Stimulated activated CD4-positive, alpha-beta T cell treated with anti-CD3 and anti-CD28 coated beads, Interleukin-1b, Interleukin-23, amount 100 ng/mL, for 1 hour (primary cell): ENCODE measurements around the gene WIPF3.

Source experiments
- DNase-seq, 2 donors: peaks; one replicate each; pipeline ENCODE4 v3.0.0-alpha.2; 2020; ENCODE audit warnings: low read depth in 2 of 2

Gene WIPF3

GRCh38 chr7:29844559-29844958 lies 38.3 kb downstream of the WIPF3 start:
- DNase-seq: no peak

GRCh38 chr7:29847496-29847895 lies 41.2 kb downstream of the WIPF3 start:
- no peak for DNase-seq

GRCh38 chr7:29847916-29848315 lies 41.6 kb downstream of the WIPF3 start:
- DNase-seq: no peak

GRCh38 chr7:29848941-29849340 lies 42.6 kb downstream of the WIPF3 start:
- DNase-seq: no peak

GRCh38 chr7:29851487-29851886 lies 45.2 kb downstream of the WIPF3 start:
- DNase-seq: no peak

- no peak for DNase-seq
Measured at GRCh38 chr7:29852457-29852856, 46.1 kb downstream of the WIPF3 start.

- no peak for DNase-seq
Measured at GRCh38 chr7:29853072-29853471, 46.8 kb downstream of the WIPF3 start.

GRCh38 chr7:29853789-29854188 lies 47.5 kb downstream of the WIPF3 start:
- no peak for DNase-seq

GRCh38 chr7:29854257-29854938 lies 48.1 kb downstream of the WIPF3 start:
- DNase-seq: no peak

GRCh38 chr7:29857654-29858053 lies 51.3 kb downstream of the WIPF3 start:
- DNase-seq: no peak

- no peak for DNase-seq
Measured at GRCh38 chr7:29858191-29858951, 52.1 kb downstream of the WIPF3 start.

GRCh38 chr7:29859104-29859503 lies 52.8 kb downstream of the WIPF3 start:
- DNase-seq: no peak

- no peak for DNase-seq
Measured at GRCh38 chr7:29859524-29860185, 53.3 kb downstream of the WIPF3 start.

- no peak for DNase-seq
Measured at GRCh38 chr7:29860186-29860585, 53.9 kb downstream of the WIPF3 start.

GRCh38 chr7:29861884-29862283 lies 55.6 kb downstream of the WIPF3 start:
- no peak for DNase-seq

GRCh38 chr7:29864656-29865055 lies 58.3 kb downstream of the WIPF3 start:
- no peak for DNase-seq

- no peak for DNase-seq
Measured at GRCh38 chr7:29865526-29865925, 59.2 kb downstream of the WIPF3 start.

- no peak for DNase-seq
Measured at GRCh38 chr7:29866490-29866930, 60.2 kb downstream of the WIPF3 start.

- no peak for DNase-seq
Measured at GRCh38 chr7:29871787-29872398, 65.6 kb downstream of the WIPF3 start.

GRCh38 chr7:29873644-29874294 lies 67.5 kb downstream of the WIPF3 start:
- DNase-seq: no peak

GRCh38 chr7:29875741-29876140 lies 69.4 kb downstream of the WIPF3 start:
- no peak for DNase-seq

GRCh38 chr7:29877196-29877595 lies 70.9 kb downstream of the WIPF3 start:
- DNase-seq: no peak
